ENCODE data around the gene KIF26B.

Gene KIF26B

GRCh38 chr1:245418077-245418476 lies 263.3 kb downstream of the KIF26B start:
- no peaks in the 10 kb centered on the region for H3K36me3 ChIP-seq (ENCODE audit: control insufficient read depth in 4 of 4, insufficient read depth in 4 of 4, low read length in 3 of 4)
- POLR2A ChIA-PET: no interaction called here
- no peaks in the 10 kb centered on the region for H3K4me1 ChIP-seq (ENCODE audit: control extremely low read depth in 1 of 4, control insufficient read depth in 4 of 4, insufficient read depth in 4 of 4, low read length in 3 of 4)
- H3K27ac ChIP-seq (ENCODE audit: insufficient read depth in 1 of 2, low read depth in 1 of 2, low read length in 2 of 2, poor library complexity in 1 of 2, severe bottlenecking in 2 of 2): no peak overlapping the region
- CTCF ChIA-PET: no interaction called here
- H3K27me3 ChIP-seq (replicated peaks in 2 of 5; ENCODE audit: control insufficient read depth in 4 of 5, insufficient read depth in 5 of 5, low read length in 4 of 5): peaks cover 0 to 3% (median 0%) of the 10 kb centered on the region in 5 experiments
- no peak for DNase-seq
- no peak overlapping the region for H3K4me3 ChIP-seq (ENCODE audit: control insufficient read depth in 1 of 7, extremely low read depth in 1 of 7, insufficient read depth in 4 of 7, low read depth in 2 of 7, low read length in 6 of 7)
- no peaks in the 10 kb centered on the region for H3K9me3 ChIP-seq (ENCODE audit: control extremely low read depth in 1 of 5, control insufficient read depth in 4 of 5, insufficient read depth in 2 of 5, low read depth in 1 of 5, low read length in 4 of 5)
- 87% methylated on average over 14 of the region's 14 CpGs for whole genome bisulfite sequencing (ENCODE audit: insufficient coverage)

- ChIA-PET CTCF (no interaction called here), POLR2A (no interaction called here)
- Histone ChIP-seq H3K9me3 (ENCODE audit: control extremely low read depth in 1 of 5, control insufficient read depth in 4 of 5, insufficient read depth in 2 of 5, low read depth in 1 of 5, low read length in 4 of 5) (no peaks in the 10 kb centered on the region), H3K4me1 (ENCODE audit: control extremely low read depth in 1 of 4, control insufficient read depth in 4 of 4, insufficient read depth in 4 of 4, low read length in 3 of 4) (no peaks in the 10 kb centered on the region), H3K27me3 (replicated peaks in 2 of 5; ENCODE audit: control insufficient read depth in 4 of 5, insufficient read depth in 5 of 5, low read length in 4 of 5) (peaks cover 0 to 3% (median 0%) of the 10 kb centered on the region in 5 experiments), H3K36me3 (ENCODE audit: control insufficient read depth in 4 of 4, insufficient read depth in 4 of 4, low read length in 3 of 4) (no peaks in the 10 kb centered on the region), H3K27ac (ENCODE audit: insufficient read depth in 1 of 2, low read depth in 1 of 2, low read length in 2 of 2, poor library complexity in 1 of 2, severe bottlenecking in 2 of 2) (no peak overlapping the region), H3K4me3 (ENCODE audit: control insufficient read depth in 1 of 7, extremely low read depth in 1 of 7, insufficient read depth in 4 of 7, low read depth in 2 of 7, low read length in 6 of 7) (no peak overlapping the region)
- no peak for DNase-seq
- WGBS (ENCODE audit: insufficient coverage): 95% methylated on average over 14 of the region's 15 CpGs
Measured at GRCh38 chr1:245419461-245419978, 264.7 kb downstream of the KIF26B start.

- Histone ChIP-seq H3K27ac (ENCODE audit: insufficient read depth in 1 of 2, low read depth in 1 of 2, low read length in 2 of 2, poor library complexity in 1 of 2, severe bottlenecking in 2 of 2) (no peak overlapping the region), H3K4me1 (ENCODE audit: control extremely low read depth in 1 of 4, control insufficient read depth in 4 of 4, insufficient read depth in 4 of 4, low read length in 3 of 4) (no peaks in the 10 kb centered on the region), H3K36me3 (ENCODE audit: control insufficient read depth in 4 of 4, insufficient read depth in 4 of 4, low read length in 3 of 4) (no peaks in the 10 kb centered on the region), H3K4me3 (ENCODE audit: control insufficient read depth in 1 of 7, extremely low read depth in 1 of 7, insufficient read depth in 4 of 7, low read depth in 2 of 7, low read length in 6 of 7) (no peak overlapping the region), H3K9me3 (ENCODE audit: control extremely low read depth in 1 of 5, control insufficient read depth in 4 of 5, insufficient read depth in 2 of 5, low read depth in 1 of 5, low read length in 4 of 5) (no peaks in the 10 kb centered on the region), H3K27me3 (replicated peaks in 2 of 5; ENCODE audit: control insufficient read depth in 4 of 5, insufficient read depth in 5 of 5, low read length in 4 of 5) (peaks cover 0 to 3% (median 0%) of the 10 kb centered on the region in 5 experiments)
- 93% methylated on average over 4 of the region's 7 CpGs for WGBS (ENCODE audit: insufficient coverage)
- CTCF ChIA-PET: no interaction called here
- DNase-seq: no peak
- POLR2A ChIA-PET: no interaction called here
Measured at GRCh38 chr1:245419989-245420388, 265.2 kb downstream of the KIF26B start.

GRCh38 chr1:245420926-245421325 lies 266.1 kb downstream of the KIF26B start:
- H3K36me3 ChIP-seq (ENCODE audit: control insufficient read depth in 4 of 4, insufficient read depth in 4 of 4, low read length in 3 of 4): no peaks in the 10 kb centered on the region
- DNase-seq: no peak
- H3K27me3 ChIP-seq (replicated peaks in 2 of 5; ENCODE audit: control insufficient read depth in 4 of 5, insufficient read depth in 5 of 5, low read length in 4 of 5): peaks cover 0 to 3% (median 0%) of the 10 kb centered on the region in 5 experiments
- no peaks in the 10 kb centered on the region for H3K9me3 ChIP-seq (ENCODE audit: control extremely low read depth in 1 of 5, control insufficient read depth in 4 of 5, insufficient read depth in 2 of 5, low read depth in 1 of 5, low read length in 4 of 5)
- ChIA-PET CTCF (no interaction called here), POLR2A (no interaction called here)
- no peak overlapping the region for H3K27ac ChIP-seq (ENCODE audit: insufficient read depth in 1 of 2, low read depth in 1 of 2, low read length in 2 of 2, poor library complexity in 1 of 2, severe bottlenecking in 2 of 2)
- H3K4me1 ChIP-seq (ENCODE audit: control extremely low read depth in 1 of 4, control insufficient read depth in 4 of 4, insufficient read depth in 4 of 4, low read length in 3 of 4): no peaks in the 10 kb centered on the region
- H3K4me3 ChIP-seq (ENCODE audit: control insufficient read depth in 1 of 7, extremely low read depth in 1 of 7, insufficient read depth in 4 of 7, low read depth in 2 of 7, low read length in 6 of 7): no peak overlapping the region
- 100% methylated on average over 2 of the region's 2 CpGs for WGBS (ENCODE audit: insufficient coverage)

- H3K4me3 ChIP-seq (ENCODE audit: control insufficient read depth in 1 of 7, extremely low read depth in 1 of 7, insufficient read depth in 4 of 7, low read depth in 2 of 7, low read length in 6 of 7): no peak overlapping the region
- WGBS (ENCODE audit: insufficient coverage): 92% methylated on average over 4 of the region's 4 CpGs
- H3K36me3 ChIP-seq (ENCODE audit: control insufficient read depth in 4 of 4, insufficient read depth in 4 of 4, low read length in 3 of 4): no peaks in the 10 kb centered on the region
- no peaks in the 10 kb centered on the region for H3K9me3 ChIP-seq (ENCODE audit: control extremely low read depth in 1 of 5, control insufficient read depth in 4 of 5, insufficient read depth in 2 of 5, low read depth in 1 of 5, low read length in 4 of 5)
- no peak overlapping the region for H3K27ac ChIP-seq (ENCODE audit: insufficient read depth in 1 of 2, low read depth in 1 of 2, low read length in 2 of 2, poor library complexity in 1 of 2, severe bottlenecking in 2 of 2)
- peaks cover 0 to 4% (median 0%) of the 10 kb centered on the region in 5 experiments for H3K27me3 ChIP-seq (replicated peaks in 2 of 5; ENCODE audit: control insufficient read depth in 4 of 5, insufficient read depth in 5 of 5, low read length in 4 of 5)
- H3K4me1 ChIP-seq (ENCODE audit: control extremely low read depth in 1 of 4, control insufficient read depth in 4 of 4, insufficient read depth in 4 of 4, low read length in 3 of 4): no peaks in the 10 kb centered on the region
- CTCF ChIA-PET: no interaction called here
- POLR2A ChIA-PET: no interaction called here
- no peak for DNase-seq
Measured at GRCh38 chr1:245428681-245429080, 273.9 kb downstream of the KIF26B start.

GRCh38 chr1:245431706-245432105 lies 276.9 kb downstream of the KIF26B start:
- POLR2A ChIA-PET: no interaction called here
- 96% methylated on average over 3 of the region's 3 CpGs for WGBS (ENCODE audit: insufficient coverage)

GRCh38 chr1:245432228-245432875 lies 277.6 kb downstream of the KIF26B start:
- Histone ChIP-seq H3K36me3 (ENCODE audit: control insufficient read depth in 4 of 4, insufficient read depth in 4 of 4, low read length in 3 of 4) (no peaks in the 10 kb centered on the region), H3K9me3 (ENCODE audit: control extremely low read depth in 1 of 5, control insufficient read depth in 4 of 5, insufficient read depth in 2 of 5, low read depth in 1 of 5, low read length in 4 of 5) (peaks cover 0 to 3% (median 0%) of the 10 kb centered on the region in 5 experiments), H3K4me1 (ENCODE audit: control extremely low read depth in 1 of 4, control insufficient read depth in 4 of 4, insufficient read depth in 4 of 4, low read length in 3 of 4) (peaks cover 0 to 4% (median 0%) of the 10 kb centered on the region in 4 experiments), H3K27ac (ENCODE audit: insufficient read depth in 1 of 2, low read depth in 1 of 2, low read length in 2 of 2, poor library complexity in 1 of 2, severe bottlenecking in 2 of 2) (no peak overlapping the region), H3K27me3 (replicated peaks in 2 of 5; ENCODE audit: control insufficient read depth in 4 of 5, insufficient read depth in 5 of 5, low read length in 4 of 5) (peaks cover 0 to 6% (median 0%) of the 10 kb centered on the region in 5 experiments), H3K4me3 (ENCODE audit: control insufficient read depth in 1 of 7, extremely low read depth in 1 of 7, insufficient read depth in 4 of 7, low read depth in 2 of 7, low read length in 6 of 7) (no peak overlapping the region)
- DNase-seq: no peak
- WGBS (ENCODE audit: insufficient coverage): 97% methylated on average over 7 of the region's 9 CpGs
- ChIA-PET POLR2A (no interaction called here), CTCF (no interaction called here)

More at GRCh38 chr1:245431706-245432105, 276.9 kb downstream of the KIF26B start:
- DNase-seq: no peak
- Histone ChIP-seq H3K27me3 (replicated peaks in 2 of 5; ENCODE audit: control insufficient read depth in 4 of 5, insufficient read depth in 5 of 5, low read length in 4 of 5) (peaks cover 0 to 6% (median 0%) of the 10 kb centered on the region in 5 experiments), H3K27ac (ENCODE audit: insufficient read depth in 1 of 2, low read depth in 1 of 2, low read length in 2 of 2, poor library complexity in 1 of 2, severe bottlenecking in 2 of 2) (no peak overlapping the region), H3K4me1 (ENCODE audit: control extremely low read depth in 1 of 4, control insufficient read depth in 4 of 4, insufficient read depth in 4 of 4, low read length in 3 of 4) (no peaks in the 10 kb centered on the region), H3K36me3 (ENCODE audit: control insufficient read depth in 4 of 4, insufficient read depth in 4 of 4, low read length in 3 of 4) (no peaks in the 10 kb centered on the region), H3K4me3 (ENCODE audit: control insufficient read depth in 1 of 7, extremely low read depth in 1 of 7, insufficient read depth in 4 of 7, low read depth in 2 of 7, low read length in 6 of 7) (no peak overlapping the region), H3K9me3 (ENCODE audit: control extremely low read depth in 1 of 5, control insufficient read depth in 4 of 5, insufficient read depth in 2 of 5, low read depth in 1 of 5, low read length in 4 of 5) (peaks cover 0 to 3% (median 0%) of the 10 kb centered on the region in 5 experiments)
- CTCF ChIA-PET: no interaction called here

Data from common myeloid progenitor, CD34-positive (primary cell).